CD4-positive, CD25-positive, alpha-beta regulatory T cell (primary cell): ENCODE results near the gene GOT2. TPM values are rescaled to one million over a fixed set of nuclear protein-coding genes. Genes with fewer than 3 reads are reported as not detected.
"Not testable (repeated sequence)": the region's sequence is repeated elsewhere in the genome, so short reads cannot be mapped to it uniquely, and the experiment has no call there.

ENCODE experiments used
- ATAC-seq, 2 donors: fragments of 150-1000 bp; cut with Tn5 transposase; one replicate each; pipeline ENCODE4 v1.10.0; 2021; ENCODE audit warnings: low read depth in 2 of 2, moderate number of reproducible peaks in 2 of 2, moderate library complexity in 1 of 2
- DNase-seq, 3 donors: peaks; one replicate each; pipeline versions ENCODE4 v3.0.0 to v3.0.0-alpha.2; 2012 to 2022; ENCODE audit warnings: mixed read lengths in 1 of 3
- H3K27ac ChIP-seq: one replicate; pipeline ENCODE4 v1.7.0; 2013; ENCODE audit warnings: mild to moderate bottlenecking, low read length; ENCODE audit not compliant: insufficient read depth, poor library complexity, severe bottlenecking
- H3K27me3 ChIP-seq: one replicate; pipeline ENCODE4 v1.7.0; 2013; ENCODE audit warnings: low read length; ENCODE audit not compliant: control insufficient read depth, insufficient read depth
- H3K36me3 ChIP-seq: one replicate; pipeline ENCODE4 v1.7.0; 2013; ENCODE audit warnings: mild to moderate bottlenecking, low read length, moderate library complexity; ENCODE audit not compliant: control insufficient read depth, insufficient read depth
- H3K4me1 ChIP-seq: 2 replicates; pipeline ENCODE4 v1.7.0; 2013; ENCODE audit warnings: mild to moderate bottlenecking, low read length; ENCODE audit not compliant: insufficient read depth, control insufficient read depth, poor library complexity, severe bottlenecking
- H3K4me3 ChIP-seq: one replicate; pipeline ENCODE4 v1.7.0; 2013; ENCODE audit warnings: low read depth, mild to moderate bottlenecking, low read length, moderate library complexity
- H3K9me3 ChIP-seq, 2 experiments: 1 replicate in 1 of 2; 2 replicates in 1 of 2; pipeline ENCODE4 v1.7.0; 2013; ENCODE audit warnings: low read length in 2 of 2, mild to moderate bottlenecking in 1 of 2, moderate library complexity in 1 of 2; ENCODE audit not compliant: control insufficient read depth in 2 of 2
- H3K27ac Mint-ChIP-seq, 3 donors: one replicate each; pipeline ENCODE4 v1.8.0; 2020 to 2022; ENCODE audit warnings: mild to moderate bottlenecking in 3 of 3, mixed read lengths in 3 of 3, moderate library complexity in 2 of 3
- H3K27me3 Mint-ChIP-seq: one replicate; pipeline ENCODE4 v1.8.0; 2022; ENCODE audit warnings: mild to moderate bottlenecking, mixed read lengths
- H3K36me3 Mint-ChIP-seq: one replicate; pipeline ENCODE4 v1.8.0; 2020; ENCODE audit warnings: mixed read lengths
- H3K4me1 Mint-ChIP-seq, 4 donors: one replicate each; pipeline ENCODE4 v1.8.0; 2020 to 2022; ENCODE audit warnings: mixed read lengths in 4 of 4, mild to moderate bottlenecking in 1 of 4
- H3K4me3 Mint-ChIP-seq, 4 donors: one replicate each; pipeline ENCODE4 v1.8.0; 2020 to 2022; ENCODE audit warnings: mild to moderate bottlenecking in 4 of 4, mixed read lengths in 4 of 4, moderate library complexity in 3 of 4
- H3K9me3 Mint-ChIP-seq, 7 donors: one replicate each; pipeline ENCODE4 v1.8.0; 2020 to 2022; ENCODE audit warnings: mixed read lengths in 7 of 7, mild to moderate bottlenecking in 3 of 7, moderate library complexity in 2 of 7
- polyA plus RNA-seq, 4 donors: library from polyadenylated mRNA; unstranded; fragments of 300-500 nt; fragmentation: Illumina TruSeq; gene quantifications; one replicate each; pipeline ENCODE4 v1.2.3, GENCODE V29; 2021
- total RNA-seq: library from RNA; stranded (reverse); gene quantifications from one replicate; pipeline ENCODE4 v1.2.3, GENCODE V29; 2022

Gene GOT2
- total RNA-seq (28.7 TPM), polyA plus RNA-seq (10 to 100 TPM; 78.7 to 97.5 (median 92.0) TPM)

DNA sequence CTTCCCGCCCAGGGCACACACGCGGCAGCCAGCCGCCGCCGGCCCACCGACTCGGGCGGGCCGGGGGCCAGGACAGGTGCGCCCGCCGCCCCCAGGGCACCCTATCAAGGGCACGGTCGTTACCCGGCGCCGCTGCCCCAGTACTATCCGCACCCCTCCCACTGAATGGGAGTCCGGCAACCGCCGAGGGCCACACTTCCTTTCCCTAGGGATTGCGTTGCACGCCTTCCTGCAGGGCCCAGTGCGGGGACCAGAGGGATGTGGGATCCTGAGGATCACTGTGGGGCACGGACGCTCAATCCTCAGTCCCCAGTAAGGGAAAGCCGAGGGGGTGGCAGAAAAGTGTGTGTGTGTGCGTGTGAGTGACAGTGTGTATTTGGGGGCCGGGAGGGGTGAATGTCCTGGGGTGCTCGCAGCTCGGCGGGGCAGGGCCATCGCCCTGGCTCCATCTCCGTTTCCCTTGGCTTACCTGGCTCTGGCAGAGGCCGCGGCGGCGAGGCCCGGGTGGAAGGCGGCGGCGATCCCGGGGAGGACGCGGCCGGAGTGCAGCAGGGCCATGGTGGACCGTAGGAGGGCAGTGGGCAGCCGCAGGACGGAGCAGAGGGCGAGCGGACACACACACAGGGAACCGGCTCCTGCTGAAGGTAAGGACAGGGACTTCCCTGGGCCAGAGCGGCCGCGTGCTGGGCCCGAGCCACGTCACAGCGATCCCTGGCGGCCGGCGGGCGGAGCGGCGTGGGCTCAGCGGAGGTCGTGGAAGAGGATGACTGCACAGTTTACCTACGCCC lies at the start of gene GOT2:
Gene GOT2 (minus strand): TSS at position 646 of the 788 bp plus-strand sequence. CDS start 88 bp downstream, at position 558.
- Histone ChIP-seq H3K9me3 (no peaks in the 10 kb centered on the region), H3K36me3 (no peaks in the 10 kb centered on the region), H3K27me3 (no peaks in the 10 kb centered on the region), H3K4me3 (peak within 1 kb of the TSS; percentile 82), H3K27ac (peak within 1 kb of the TSS; percentile 65), H3K4me1 (peaks cover 20% of the 10 kb centered on the region)
- no peaks in the 10 kb centered on the region for H3K36me3 Mint-ChIP-seq
- DNase-seq (peak; percentile 62 to 91 (median 78)), ATAC-seq (peak; percentile 98 to 99)
- H3K4me1 Mint-ChIP-seq, result peaks cover 27 to 54% (median 42%) of the 10 kb centered on the region in 4 donors
- peaks cover 7% of the 10 kb centered on the region for H3K27me3 Mint-ChIP-seq
- H3K9me3 Mint-ChIP-seq, result no peaks in the 10 kb centered on the region
- H3K4me3 Mint-ChIP-seq, result peak within 1 kb of the TSS; percentile 92 to 98 (median 96)
- peak within 1 kb of the TSS; percentile 86 to 92 (median 90) for H3K27ac Mint-ChIP-seq

DNA sequence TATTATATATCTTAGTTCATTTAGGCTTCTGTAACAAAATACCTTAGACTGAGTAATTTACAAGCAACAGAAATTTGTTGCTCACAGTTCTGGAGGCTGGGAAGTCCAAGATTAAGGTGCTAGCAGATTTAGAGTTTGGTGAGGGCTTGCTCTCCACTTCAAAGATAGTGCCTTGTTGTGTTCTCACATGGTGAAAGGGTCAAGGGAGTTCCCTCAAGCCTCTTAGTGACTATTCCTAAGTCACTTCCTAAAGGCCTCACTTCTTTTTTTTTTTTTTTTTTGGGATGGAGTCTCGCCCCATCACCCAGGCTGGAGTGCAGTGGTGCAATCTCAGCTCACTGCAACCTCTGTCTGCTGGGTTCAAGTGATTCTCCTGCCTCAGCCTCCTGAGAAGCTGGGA lies 45.2 kb upstream of the GOT2 start:
- ATAC-seq, H3K27me3 ChIP-seq, H3K4me3 ChIP-seq, H3K27ac Mint-ChIP-seq, H3K9me3 Mint-ChIP-seq, H3K4me3 Mint-ChIP-seq, H3K27ac ChIP-seq, H3K4me1 Mint-ChIP-seq, H3K36me3 Mint-ChIP-seq, H3K27me3 Mint-ChIP-seq, DNase-seq, H3K4me1 ChIP-seq, H3K9me3 ChIP-seq, H3K36me3 ChIP-seq: not testable (repeated sequence)

DNA sequence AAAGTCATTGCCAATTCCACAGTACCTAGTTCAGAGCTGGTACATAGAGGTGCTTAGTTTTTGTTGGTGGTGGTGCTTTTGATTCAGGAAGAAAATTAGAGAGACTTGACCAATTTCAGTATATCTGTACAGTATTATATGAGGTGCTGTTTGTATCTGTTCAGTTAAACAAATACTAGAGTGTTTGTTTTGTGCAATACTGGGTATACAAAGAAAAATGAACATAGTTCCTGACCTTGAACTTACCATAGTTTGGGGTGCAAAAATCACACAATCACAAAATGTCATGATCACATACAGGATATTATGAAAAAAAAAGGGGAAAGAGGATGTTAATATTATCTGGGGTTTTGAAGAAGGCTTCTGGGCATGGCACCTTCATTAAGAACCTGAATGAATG lies 39.8 kb upstream of the GOT2 start:
- Mint-ChIP-seq H3K4me1 (no peaks in the 10 kb centered on the region), H3K4me3 (no peak overlapping the region), H3K36me3 (no peaks in the 10 kb centered on the region), H3K27ac (no peak overlapping the region), H3K27me3 (peaks cover 22% of the 10 kb centered on the region), H3K9me3 (peaks cover 0 to 1% (median 0%) of the 10 kb centered on the region in 7 donors)
- H3K27me3 ChIP-seq, result peaks cover 2% of the 10 kb centered on the region
- H3K27ac ChIP-seq, result no peak overlapping the region
- H3K4me1 ChIP-seq, result no peaks in the 10 kb centered on the region
- no peak overlapping the region for H3K4me3 ChIP-seq
- H3K9me3 ChIP-seq, result no peaks in the 10 kb centered on the region
- no peak for ATAC-seq
- no peaks in the 10 kb centered on the region for H3K36me3 ChIP-seq
- no peak for DNase-seq

DNA sequence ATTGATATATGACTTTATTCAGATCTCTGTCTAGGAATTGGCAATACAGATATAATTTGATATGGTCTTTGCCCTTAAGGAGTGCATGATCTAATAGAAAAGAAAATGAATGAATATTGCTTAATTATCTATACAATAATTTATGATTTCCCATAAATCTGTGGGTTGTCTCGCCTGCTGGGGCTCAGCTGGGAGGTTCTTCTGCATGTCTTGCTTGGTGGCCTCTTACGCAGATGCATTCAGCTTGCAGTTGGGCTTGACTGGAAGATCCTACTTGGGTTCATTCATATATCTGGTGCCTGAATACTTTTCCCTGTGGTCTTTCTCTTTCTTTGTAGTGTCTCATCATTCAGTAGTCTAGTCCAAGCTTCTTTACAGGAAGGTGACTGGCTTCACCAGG lies 34.0 kb upstream of the GOT2 start:
- Histone ChIP-seq H3K9me3 (peaks cover 0 to 3% of the 10 kb centered on the region in 2 experiments), H3K27me3 (peaks cover 2% of the 10 kb centered on the region), H3K4me1 (no peaks in the 10 kb centered on the region), H3K36me3 (no peaks in the 10 kb centered on the region), H3K27ac (no peak overlapping the region), H3K4me3 (no peak overlapping the region)
- DNase-seq (no peak), ATAC-seq (no peak)
- no peak overlapping the region for H3K27ac Mint-ChIP-seq
- no peaks in the 10 kb centered on the region for H3K4me1 Mint-ChIP-seq
- H3K27me3 Mint-ChIP-seq, result peaks cover 32% of the 10 kb centered on the region
- H3K36me3 Mint-ChIP-seq, result no peaks in the 10 kb centered on the region
- peaks cover 0 to 1% (median 0%) of the 10 kb centered on the region in 7 donors for H3K9me3 Mint-ChIP-seq
- H3K4me3 Mint-ChIP-seq, result no peak overlapping the region

DNA sequence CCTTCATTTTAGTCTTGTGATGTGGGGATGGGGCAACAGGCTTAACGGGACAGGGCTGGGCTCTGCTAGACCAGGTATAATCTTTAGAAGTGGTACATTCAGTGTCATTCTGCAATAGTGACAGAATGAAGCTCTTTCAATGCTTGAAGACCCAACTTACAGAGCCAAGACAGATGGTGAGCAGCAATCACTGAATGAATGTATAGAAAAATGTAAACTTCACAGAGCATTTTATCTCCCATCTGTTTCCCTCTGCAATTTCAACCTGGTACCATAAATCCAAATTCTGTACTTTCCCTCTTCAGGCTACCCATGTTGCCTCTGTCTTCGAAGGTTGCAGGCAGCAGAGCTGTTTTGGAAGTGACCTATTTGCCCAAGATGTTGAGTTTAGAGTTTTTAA lies 33.5 kb upstream of the GOT2 start:
- no peak for DNase-seq
- H3K27me3 ChIP-seq, result peaks cover 2% of the 10 kb centered on the region
- no peak for ATAC-seq
- peaks cover 0 to 1% (median 0%) of the 10 kb centered on the region in 7 donors for H3K9me3 Mint-ChIP-seq
- H3K4me1 Mint-ChIP-seq, result no peaks in the 10 kb centered on the region
- no peak overlapping the region for H3K27ac Mint-ChIP-seq
- no peaks in the 10 kb centered on the region for H3K36me3 ChIP-seq
- peaks cover 30% of the 10 kb centered on the region for H3K27me3 Mint-ChIP-seq
- no peaks in the 10 kb centered on the region for H3K36me3 Mint-ChIP-seq
- peaks cover 0 to 3% of the 10 kb centered on the region in 2 experiments for H3K9me3 ChIP-seq
- H3K4me1 ChIP-seq, result no peaks in the 10 kb centered on the region
- H3K4me3 ChIP-seq, result no peak overlapping the region
- no peak overlapping the region for H3K27ac ChIP-seq
- no peak overlapping the region for H3K4me3 Mint-ChIP-seq

DNA sequence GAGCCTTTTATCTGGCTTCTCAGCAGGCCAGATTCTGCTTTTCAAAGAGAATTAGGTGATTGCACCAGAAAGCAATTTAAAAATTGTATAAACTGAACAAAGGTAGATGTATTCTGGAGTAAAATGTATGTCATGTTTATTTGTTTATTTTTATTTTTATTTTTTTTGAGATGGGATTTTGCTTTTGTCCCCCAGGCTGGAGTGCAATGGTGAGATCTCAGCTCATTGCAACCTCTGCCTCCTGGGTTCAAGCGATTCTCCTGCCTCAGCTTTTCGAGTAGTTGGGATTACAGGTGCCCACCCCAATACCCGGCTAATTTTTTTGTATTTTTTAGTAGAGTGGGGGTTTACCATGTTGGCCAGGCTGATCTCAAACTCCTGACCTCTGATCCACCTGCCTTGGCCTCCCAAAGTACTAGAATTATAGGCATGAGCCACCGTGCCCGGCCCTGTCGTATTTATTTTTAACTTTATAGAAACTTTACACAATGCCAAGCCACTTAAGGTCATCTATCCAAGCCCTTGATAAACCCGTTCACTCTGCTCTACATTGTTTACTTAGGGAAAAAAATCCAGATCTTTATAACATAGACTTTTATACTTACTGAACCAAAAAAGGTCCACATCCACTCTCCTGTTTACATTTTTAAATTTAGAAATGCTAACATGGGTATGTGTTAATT lies 22.7 kb upstream of the GOT2 start:
- H3K27ac Mint-ChIP-seq, result peak overlapping the region in 1 of 3 donors; percentile 88
- no peak overlapping the region for H3K4me3 Mint-ChIP-seq
- no peak overlapping the region for H3K27ac ChIP-seq
- no peak overlapping the region for H3K4me3 ChIP-seq
- no peaks in the 10 kb centered on the region for H3K9me3 ChIP-seq
- H3K27me3 Mint-ChIP-seq, result peaks cover 13% of the 10 kb centered on the region
- no peaks in the 10 kb centered on the region for H3K9me3 Mint-ChIP-seq
- H3K36me3 ChIP-seq, result no peaks in the 10 kb centered on the region
- peaks cover 5% of the 10 kb centered on the region for H3K4me1 ChIP-seq
- no peak for ATAC-seq
- H3K27me3 ChIP-seq, result no peaks in the 10 kb centered on the region
- no peaks in the 10 kb centered on the region for H3K36me3 Mint-ChIP-seq
- DNase-seq, result no peak
- peaks cover 0 to 9% (median 4%) of the 10 kb centered on the region in 4 donors for H3K4me1 Mint-ChIP-seq

DNA sequence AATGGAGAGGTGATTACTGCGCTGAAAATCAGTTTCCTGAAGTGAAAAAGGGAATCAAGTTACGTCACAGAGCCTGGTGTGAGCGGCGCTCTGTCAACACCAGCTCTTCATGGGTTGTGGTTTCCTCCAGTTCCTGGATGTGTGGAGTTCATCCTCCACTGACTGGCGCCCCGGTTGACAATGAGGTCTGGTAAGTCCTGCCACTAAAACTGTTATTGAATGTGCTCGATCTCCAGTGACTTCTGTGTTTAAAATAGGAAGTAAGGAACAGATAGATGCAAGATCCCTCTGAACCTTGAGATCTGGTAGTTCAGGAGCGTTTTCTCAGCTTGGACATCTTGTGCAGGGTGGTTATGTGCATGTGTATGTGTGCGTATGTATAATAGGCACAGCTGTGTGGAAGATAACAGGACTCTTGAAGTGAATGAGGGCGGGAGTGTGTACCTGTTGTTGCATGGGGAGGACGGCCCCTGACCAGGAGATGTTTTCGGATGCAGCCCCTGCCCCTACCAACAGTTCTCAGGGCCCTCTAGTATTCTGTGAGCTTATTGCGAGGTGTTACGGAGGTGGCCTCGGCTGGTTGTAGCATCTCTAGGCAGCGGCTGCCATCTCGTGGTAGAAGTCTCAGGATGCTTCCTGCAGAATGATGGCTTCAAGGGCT lies 22.0 kb upstream of the GOT2 start:
- ATAC-seq, result peak; percentile 89 to 90
- Mint-ChIP-seq H3K27me3 (peaks cover 13% of the 10 kb centered on the region), H3K27ac (peak overlapping the region in 2 of 3 donors; percentile 52 to 88), H3K9me3 (no peaks in the 10 kb centered on the region), H3K4me3 (peak overlapping the region in 2 of 4 donors; percentile 42 to 73), H3K4me1 (peaks cover 0 to 9% (median 4%) of the 10 kb centered on the region in 4 donors), H3K36me3 (no peaks in the 10 kb centered on the region)
- H3K27me3 ChIP-seq, result no peaks in the 10 kb centered on the region
- no peaks in the 10 kb centered on the region for H3K9me3 ChIP-seq
- H3K27ac ChIP-seq, result no peak overlapping the region
- H3K4me1 ChIP-seq, result peaks cover 5% of the 10 kb centered on the region
- no peaks in the 10 kb centered on the region for H3K36me3 ChIP-seq
- DNase-seq, result peak; percentile 58 to 87 (median 73)
- peak overlapping the region; percentile 12 for H3K4me3 ChIP-seq
